Epidermal melanocyte (primary cell): Measurements from ENCODE around the gene RFPL3.
"Not testable (repeated sequence)": the region's sequence is repeated elsewhere in the genome, so short reads cannot be mapped to it uniquely, and the experiment has no call there.

Experiments used
- DNase-seq: peaks from one replicate; pipeline ENCODE4 v3.0.0; 2011; ENCODE audit warnings: low spot score; ENCODE audit not compliant: insufficient read length

The RFPL3 gene

GRCh38 chr22:32357567-32357966, at the start of gene RFPL3:
Gene RFPL3, plus strand, starts transcription at chr22:32357867. Its CDS starts 205 bp downstream, at chr22:32358072.
- DNase-seq = not testable (repeated sequence)

- DNase-seq = no peak
Measured at GRCh38 chr22:32308191-32308590, 49.5 kb upstream of the RFPL3 start.

GRCh38 chr22:32308934-32309333, 48.7 kb upstream of the RFPL3 start:
- no peak for DNase-seq

- DNase-seq = no peak
Measured at GRCh38 chr22:32309585-32310251, 47.9 kb upstream of the RFPL3 start.

GRCh38 chr22:32310777-32311176, 46.9 kb upstream of the RFPL3 start:
- no peak for DNase-seq

GRCh38 chr22:32311551-32312071, 46.1 kb upstream of the RFPL3 start:
- DNase-seq = no peak

GRCh38 chr22:32312748-32313147, 44.9 kb upstream of the RFPL3 start:
- no peak for DNase-seq

- no peak for DNase-seq
Measured at GRCh38 chr22:32313532-32313931, 44.1 kb upstream of the RFPL3 start.

- no peak for DNase-seq
Measured at GRCh38 chr22:32317524-32317923, 40.1 kb upstream of the RFPL3 start.

- DNase-seq = no peak
Measured at GRCh38 chr22:32318361-32318760, 39.3 kb upstream of the RFPL3 start.

GRCh38 chr22:32319861-32320406, 37.7 kb upstream of the RFPL3 start:
- DNase-seq = no peak

GRCh38 chr22:32322986-32323385, 34.7 kb upstream of the RFPL3 start:
- DNase-seq = no peak

- no peak for DNase-seq
Measured at GRCh38 chr22:32323513-32324164, 34.0 kb upstream of the RFPL3 start.

GRCh38 chr22:32324505-32325415, 32.9 kb upstream of the RFPL3 start:
- no peak for DNase-seq

GRCh38 chr22:32325416-32325801, 32.3 kb upstream of the RFPL3 start:
- DNase-seq = no peak

GRCh38 chr22:32325811-32326237, 31.8 kb upstream of the RFPL3 start:
- DNase-seq = no peak

GRCh38 chr22:32326647-32327046, 31.0 kb upstream of the RFPL3 start:
- DNase-seq = no peak

GRCh38 chr22:32327066-32327465, 30.6 kb upstream of the RFPL3 start:
- no peak for DNase-seq

- no peak for DNase-seq
Measured at GRCh38 chr22:32327596-32328171, 30.0 kb upstream of the RFPL3 start.

- DNase-seq = no peak
Measured at GRCh38 chr22:32328306-32329201, 29.1 kb upstream of the RFPL3 start.
